Measurements from ENCODE around the gene IDH3B.

The IDH3B gene

DNA sequence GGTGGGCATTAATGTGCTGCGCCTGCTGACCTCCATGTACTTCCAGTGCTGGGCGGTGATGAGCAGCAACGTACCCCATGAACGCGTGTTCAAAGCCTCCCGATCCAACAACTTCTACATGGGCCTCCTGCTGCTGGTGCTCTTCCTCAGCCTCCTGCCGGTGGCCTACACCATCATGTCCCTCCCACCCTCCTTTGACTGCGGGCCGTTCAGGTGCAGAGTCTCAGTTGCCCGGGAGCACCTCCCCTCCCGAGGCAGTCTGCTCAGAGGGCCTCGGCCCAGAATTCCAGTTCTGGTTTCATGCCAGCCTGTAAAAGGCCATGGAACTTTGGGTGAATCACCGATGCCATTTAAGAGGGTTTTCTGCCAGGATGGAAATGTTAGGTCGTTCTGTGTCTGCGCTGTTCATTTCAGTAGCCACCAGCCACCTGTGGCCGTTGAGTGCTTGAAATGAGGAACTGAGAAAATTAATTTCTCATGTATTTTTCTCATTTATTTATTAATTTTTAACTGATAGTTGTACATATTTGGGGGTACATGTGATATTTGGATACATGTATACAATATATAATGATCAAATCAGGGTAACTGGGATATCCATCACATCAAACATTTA, 46.8 kb downstream of the IDH3B start:
- peak; percentile 50 for DNase-seq (ENCODE audit: extremely low spot score)
- ChIA-PET POLR2A (no interaction called here), CTCF (no interaction called here)
- TF ChIP-seq, protein P1, sequence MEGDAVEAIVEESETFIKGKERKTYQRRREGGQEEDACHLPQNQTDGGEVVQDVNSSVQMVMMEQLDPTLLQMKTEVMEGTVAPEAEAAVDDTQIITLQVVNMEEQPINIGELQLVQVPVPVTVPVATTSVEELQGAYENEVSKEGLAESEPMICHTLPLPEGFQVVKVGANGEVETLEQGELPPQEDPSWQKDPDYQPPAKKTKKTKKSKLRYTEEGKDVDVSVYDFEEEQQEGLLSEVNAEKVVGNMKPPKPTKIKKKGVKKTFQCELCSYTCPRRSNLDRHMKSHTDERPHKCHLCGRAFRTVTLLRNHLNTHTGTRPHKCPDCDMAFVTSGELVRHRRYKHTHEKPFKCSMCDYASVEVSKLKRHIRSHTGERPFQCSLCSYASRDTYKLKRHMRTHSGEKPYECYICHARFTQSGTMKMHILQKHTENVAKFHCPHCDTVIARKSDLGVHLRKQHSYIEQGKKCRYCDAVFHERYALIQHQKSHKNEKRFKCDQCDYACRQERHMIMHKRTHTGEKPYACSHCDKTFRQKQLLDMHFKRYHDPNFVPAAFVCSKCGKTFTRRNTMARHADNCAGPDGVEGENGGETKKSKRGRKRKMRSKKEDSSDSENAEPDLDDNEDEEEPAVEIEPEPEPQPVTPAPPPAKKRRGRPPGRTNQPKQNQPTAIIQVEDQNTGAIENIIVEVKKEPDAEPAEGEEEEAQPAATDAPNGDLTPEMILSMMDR (IDR thresholded peaks at IDR 0.05; ENCODE audit: control extremely low read depth, extremely low read depth, low read depth, missing control alignments) = no peak

DNA sequence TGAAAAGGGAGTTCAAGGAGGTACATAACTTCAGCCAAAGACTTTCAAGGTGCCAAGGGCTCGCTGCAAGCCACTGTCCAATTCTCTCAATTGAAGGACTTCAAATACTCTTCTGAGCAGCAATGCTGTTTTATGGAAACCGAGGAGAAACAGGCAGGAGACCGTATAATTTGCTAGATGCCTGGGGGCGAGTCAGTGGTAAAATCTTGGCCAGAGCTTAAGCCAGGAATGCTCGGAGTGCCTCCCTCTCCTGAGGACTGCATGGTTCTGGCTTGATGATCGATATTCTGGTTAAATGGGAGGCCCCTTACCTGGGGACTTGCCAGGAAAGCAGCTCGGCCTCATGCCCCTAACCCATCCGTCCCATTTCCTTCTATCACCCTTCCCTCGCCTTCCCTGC, 47.4 kb downstream of the IDH3B start:
- TF ChIP-seq, protein P1 (IDR thresholded peaks at IDR 0.05; ENCODE audit: control extremely low read depth, extremely low read depth, low read depth, missing control alignments) = no peak
- POLR2A ChIA-PET = no interaction called here
- DNase-seq (ENCODE audit: extremely low spot score) = no peak
- CTCF ChIA-PET = no interaction called here

DNA sequence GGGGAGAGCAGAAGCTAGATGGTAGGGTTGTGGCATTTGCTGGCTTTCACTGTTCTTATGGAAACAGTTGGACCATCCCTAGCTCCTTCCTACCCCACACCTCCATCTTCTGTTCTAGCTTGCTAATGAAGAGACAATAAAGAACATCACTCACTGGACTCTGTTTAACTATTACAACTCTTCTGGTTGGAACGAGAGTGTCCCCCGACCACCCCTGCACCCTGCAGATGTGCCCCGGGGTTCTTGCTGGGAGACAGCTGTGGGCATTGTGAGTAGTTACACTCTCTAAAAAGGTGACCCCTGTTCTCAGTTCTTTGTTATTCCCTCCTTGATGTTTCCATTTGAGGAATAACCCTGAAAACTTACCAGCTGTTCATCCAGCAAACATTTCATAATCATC, 51.9 kb downstream of the IDH3B start:
- ChIA-PET CTCF (interaction anchor here (0.6 to 1.0 kb wide), 2 partner anchors 15 kb away, joined by 3 read pairs; no protein-coding TSS in a partner anchor), POLR2A (no interaction called here)
- no peak for DNase-seq (ENCODE audit: extremely low spot score)
- TF ChIP-seq, protein P1 (IDR thresholded peaks at IDR 0.05; ENCODE audit: control extremely low read depth, extremely low read depth, low read depth, missing control alignments) = no peak

DNA sequence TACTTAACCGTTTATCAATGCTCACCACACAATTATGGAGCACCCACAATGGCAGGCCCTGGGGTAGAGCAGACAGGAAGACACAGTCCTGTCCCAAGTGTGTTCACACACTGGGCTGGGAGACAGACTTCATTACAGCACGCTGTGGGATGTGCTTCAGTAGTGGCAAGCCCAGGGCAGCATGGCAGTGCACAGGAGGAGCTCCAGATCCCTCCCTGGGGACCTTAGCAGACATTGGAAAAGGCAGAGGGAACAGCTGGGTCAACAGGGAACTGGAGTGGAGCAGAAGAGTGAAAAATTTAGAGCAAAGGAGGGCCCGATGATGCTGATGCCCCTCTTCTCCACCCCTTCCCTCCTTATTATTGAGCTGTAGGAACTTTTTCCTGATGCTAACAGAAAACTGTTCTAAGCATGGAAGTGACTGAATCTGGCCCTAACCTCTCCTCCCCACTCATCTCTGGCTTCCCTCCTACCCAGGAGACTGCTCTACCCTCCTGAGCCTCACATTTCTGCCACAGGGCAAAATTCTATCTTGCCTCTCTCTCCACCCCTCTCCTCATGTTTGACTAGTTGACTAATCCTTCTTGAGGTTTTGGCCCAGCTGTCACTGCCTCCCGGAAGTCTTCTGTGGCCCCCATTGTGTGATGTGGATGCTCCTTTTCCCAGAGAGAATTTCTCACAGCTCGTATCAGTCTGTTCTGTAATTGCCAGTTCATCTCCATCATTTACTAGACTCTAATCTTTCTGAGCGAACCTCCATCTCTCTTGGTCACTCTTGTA, 52.9 kb downstream of the IDH3B start:
- DNase-seq (ENCODE audit: extremely low spot score) = no peak
- TF ChIP-seq, protein P1 (IDR thresholded peaks at IDR 0.05; ENCODE audit: control extremely low read depth, extremely low read depth, low read depth, missing control alignments) = no peak
- ChIA-PET CTCF (no interaction called here), POLR2A (no interaction called here)

DNA sequence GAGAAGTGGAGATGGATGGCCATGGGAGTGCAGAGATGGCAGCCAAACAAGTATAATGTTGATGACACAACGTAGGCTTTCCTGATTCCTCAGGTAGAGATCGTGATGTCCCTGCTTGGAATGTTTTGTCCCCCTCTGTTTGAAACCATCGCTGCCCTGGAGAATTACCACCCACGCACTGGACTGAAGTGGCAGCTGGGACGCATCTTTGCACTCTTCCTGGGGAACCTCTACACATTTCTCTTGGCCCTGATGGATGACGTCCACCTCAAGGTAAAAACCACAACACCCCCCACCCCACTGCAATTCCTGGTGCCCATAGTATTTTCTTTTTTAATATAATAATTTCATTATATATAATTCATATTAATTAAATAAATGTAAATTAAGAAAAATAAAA, 53.7 kb downstream of the IDH3B start:
- CTCF ChIA-PET = no interaction called here
- no peak for DNase-seq (ENCODE audit: extremely low spot score)
- POLR2A ChIA-PET = no interaction called here
- TF ChIP-seq, protein P1 (IDR thresholded peaks at IDR 0.05; ENCODE audit: control extremely low read depth, extremely low read depth, low read depth, missing control alignments) = no peak
